ENCODE measurements around the gene CAPN5.

CAPN5 gene

DNA sequence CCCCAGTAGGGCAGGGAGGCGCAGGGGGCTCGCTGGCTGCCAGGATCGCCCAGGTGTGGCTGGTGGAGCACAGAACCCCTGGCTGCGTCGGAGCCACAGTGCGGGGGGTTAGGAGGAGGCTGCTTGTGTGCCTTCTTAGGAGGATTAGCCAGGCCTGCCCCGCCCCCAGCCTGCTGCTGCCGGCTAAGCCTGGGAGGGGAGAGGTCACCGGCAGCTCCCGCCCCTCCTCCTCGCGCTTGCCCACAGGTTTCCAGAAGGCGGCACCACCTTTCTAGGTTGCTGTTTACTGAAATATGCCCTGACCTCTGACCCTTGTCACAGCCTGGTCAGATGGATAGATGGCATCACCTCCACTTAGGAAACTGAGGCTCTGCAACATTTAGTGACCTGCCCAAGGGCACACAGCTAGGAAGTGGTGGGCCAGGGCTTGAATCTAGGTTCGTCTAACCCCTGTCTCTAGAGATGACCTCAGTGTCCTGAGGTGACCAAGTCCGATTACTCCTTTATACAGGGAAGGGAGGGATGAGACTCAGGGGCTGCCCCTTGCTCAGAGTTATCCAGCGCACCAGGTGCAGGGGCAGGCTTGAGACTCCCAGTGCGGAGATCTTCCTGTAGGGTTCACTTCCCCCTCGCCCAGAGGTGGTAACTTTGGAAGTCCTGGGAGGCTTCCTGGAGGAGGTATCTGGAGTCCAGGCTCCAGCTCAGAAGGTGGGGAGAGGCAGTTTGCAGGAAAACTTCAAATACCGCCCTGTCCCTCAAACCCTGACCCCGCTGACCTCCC is 105.3 kb downstream of the CAPN5 start:
- DNase-seq (ENCODE audit: low read depth in 1 of 2, low spot score in 1 of 2): no peak

GRCh38 chr11:77172666-77172982 is 105.9 kb downstream of the CAPN5 start:
- no peak overlapping the region for H3K27ac ChIP-seq (replicated peaks)
- H3K4me3 ChIP-seq (replicated peaks; ENCODE audit: insufficient read depth, low read length): no peak overlapping the region
- no peak for TF ChIP-seq SPI1 (IDR thresholded peaks at IDR 0.05; ENCODE audit: borderline replicate concordance, low read depth)
- no peak for TF ChIP-seq CTCF (IDR thresholded peaks at IDR 0.05; ENCODE audit: insufficient read depth, low read length)
- TF ChIP-seq, protein P1, sequence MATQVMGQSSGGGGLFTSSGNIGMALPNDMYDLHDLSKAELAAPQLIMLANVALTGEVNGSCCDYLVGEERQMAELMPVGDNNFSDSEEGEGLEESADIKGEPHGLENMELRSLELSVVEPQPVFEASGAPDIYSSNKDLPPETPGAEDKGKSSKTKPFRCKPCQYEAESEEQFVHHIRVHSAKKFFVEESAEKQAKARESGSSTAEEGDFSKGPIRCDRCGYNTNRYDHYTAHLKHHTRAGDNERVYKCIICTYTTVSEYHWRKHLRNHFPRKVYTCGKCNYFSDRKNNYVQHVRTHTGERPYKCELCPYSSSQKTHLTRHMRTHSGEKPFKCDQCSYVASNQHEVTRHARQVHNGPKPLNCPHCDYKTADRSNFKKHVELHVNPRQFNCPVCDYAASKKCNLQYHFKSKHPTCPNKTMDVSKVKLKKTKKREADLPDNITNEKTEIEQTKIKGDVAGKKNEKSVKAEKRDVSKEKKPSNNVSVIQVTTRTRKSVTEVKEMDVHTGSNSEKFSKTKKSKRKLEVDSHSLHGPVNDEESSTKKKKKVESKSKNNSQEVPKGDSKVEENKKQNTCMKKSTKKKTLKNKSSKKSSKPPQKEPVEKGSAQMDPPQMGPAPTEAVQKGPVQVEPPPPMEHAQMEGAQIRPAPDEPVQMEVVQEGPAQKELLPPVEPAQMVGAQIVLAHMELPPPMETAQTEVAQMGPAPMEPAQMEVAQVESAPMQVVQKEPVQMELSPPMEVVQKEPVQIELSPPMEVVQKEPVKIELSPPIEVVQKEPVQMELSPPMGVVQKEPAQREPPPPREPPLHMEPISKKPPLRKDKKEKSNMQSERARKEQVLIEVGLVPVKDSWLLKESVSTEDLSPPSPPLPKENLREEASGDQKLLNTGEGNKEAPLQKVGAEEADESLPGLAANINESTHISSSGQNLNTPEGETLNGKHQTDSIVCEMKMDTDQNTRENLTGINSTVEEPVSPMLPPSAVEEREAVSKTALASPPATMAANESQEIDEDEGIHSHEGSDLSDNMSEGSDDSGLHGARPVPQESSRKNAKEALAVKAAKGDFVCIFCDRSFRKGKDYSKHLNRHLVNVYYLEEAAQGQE (IDR thresholded peaks at IDR 0.05; ENCODE audit: insufficient replicate concordance, low read depth): no peak
- no peak for TF ChIP-seq GABPA (IDR thresholded peaks at IDR 0.05; ENCODE audit: low read depth)
- TF ChIP-seq POLR2AphosphoS5 (IDR thresholded peaks at IDR 0.05; ENCODE audit: low read depth): no peak
- H3K27me3 ChIP-seq (ENCODE audit: insufficient read depth, poor library complexity, severe bottlenecking): no peaks in the 10 kb centered on the region
- DNase-seq (ENCODE audit: low read depth in 1 of 2, low spot score in 1 of 2): no peak

More for the DNA sequence above, 105.3 kb downstream of the CAPN5 start:
- Histone ChIP-seq H3K4me3 (replicated peaks; ENCODE audit: insufficient read depth, low read length) (no peak overlapping the region), H3K27ac (replicated peaks) (no peak overlapping the region), H3K27me3 (ENCODE audit: insufficient read depth, poor library complexity, severe bottlenecking) (no peaks in the 10 kb centered on the region)
- no peak for TF ChIP-seq GABPA (IDR thresholded peaks at IDR 0.05; ENCODE audit: low read depth)
- TF ChIP-seq POLR2AphosphoS5 (IDR thresholded peaks at IDR 0.05; ENCODE audit: low read depth): no peak
- TF ChIP-seq CTCF (IDR thresholded peaks at IDR 0.05; ENCODE audit: insufficient read depth, low read length): no peak
- no peak for TF ChIP-seq SPI1 (IDR thresholded peaks at IDR 0.05; ENCODE audit: borderline replicate concordance, low read depth)
- TF ChIP-seq, protein P1 (IDR thresholded peaks at IDR 0.05; ENCODE audit: insufficient replicate concordance, low read depth): no peak

GRCh38 chr11:77173494-77173893 is 106.7 kb downstream of the CAPN5 start:
- H3K27me3 ChIP-seq (ENCODE audit: insufficient read depth, poor library complexity, severe bottlenecking): no peaks in the 10 kb centered on the region
- no peak for DNase-seq (ENCODE audit: low read depth in 1 of 2, low spot score in 1 of 2)
- no peak overlapping the region for H3K27ac ChIP-seq (replicated peaks)
- H3K4me3 ChIP-seq (replicated peaks; ENCODE audit: insufficient read depth, low read length): no peak overlapping the region
- no peak for TF ChIP-seq SPI1 (IDR thresholded peaks at IDR 0.05; ENCODE audit: borderline replicate concordance, low read depth)
- no peak for TF ChIP-seq POLR2AphosphoS5 (IDR thresholded peaks at IDR 0.05; ENCODE audit: low read depth)
- no peak for TF ChIP-seq GABPA (IDR thresholded peaks at IDR 0.05; ENCODE audit: low read depth)
- TF ChIP-seq, protein P1 (IDR thresholded peaks at IDR 0.05; ENCODE audit: insufficient replicate concordance, low read depth): no peak
- no peak for TF ChIP-seq CTCF (IDR thresholded peaks at IDR 0.05; ENCODE audit: insufficient read depth, low read length)

All from HL-60 (cell line).